Measurements from ENCODE around the gene OSBPL10.

OSBPL10 gene

DNA sequence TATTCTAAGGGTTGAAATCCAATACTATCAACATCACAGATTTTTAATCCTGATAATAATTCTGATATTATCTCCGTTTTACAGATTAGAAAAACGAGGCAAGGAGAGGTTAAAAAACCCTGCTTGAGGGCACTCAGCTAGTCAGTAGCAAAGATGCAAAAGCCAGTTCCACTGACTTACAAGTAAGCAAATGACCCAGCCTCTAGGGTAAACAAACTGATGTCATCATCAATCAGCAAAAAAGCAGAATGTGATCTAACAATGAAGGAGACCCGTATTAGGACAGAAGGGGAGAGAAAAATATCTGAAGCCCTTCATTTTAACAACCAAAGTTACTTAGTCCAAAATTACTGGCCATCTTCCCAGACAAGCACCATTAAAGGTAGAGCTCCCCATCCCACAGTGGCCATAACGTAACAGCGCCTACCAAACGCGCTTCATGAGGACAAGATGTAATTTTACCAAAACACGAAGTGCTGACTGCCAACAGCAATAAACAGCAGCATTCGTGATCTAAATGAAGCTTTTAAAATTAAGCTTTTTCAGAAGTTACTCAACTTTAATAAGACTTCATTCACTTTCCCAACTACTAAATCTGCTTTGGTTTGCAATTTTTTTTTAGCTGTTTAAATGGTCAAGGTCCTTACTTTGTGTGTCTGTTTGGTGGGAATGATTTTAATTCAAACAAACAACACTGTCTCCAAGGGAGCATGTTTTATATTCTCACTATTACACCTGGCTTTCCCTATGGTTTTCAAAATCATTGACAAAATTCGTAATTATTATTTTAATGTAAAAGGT lies 176.6 kb downstream of the OSBPL10 start:
- H3K27me3 ChIP-seq (ENCODE audit: low read depth, low read length), result no peaks in the 10 kb centered on the region
- H3K4me2 ChIP-seq (ENCODE audit: low read length), result no peak overlapping the region
- H3K9me3 ChIP-seq (ENCODE audit: insufficient read depth, low read length), result no peaks in the 10 kb centered on the region
- no peak overlapping the region for H3K27ac ChIP-seq (ENCODE audit: low read length)
- H4K20me1 ChIP-seq (ENCODE audit: insufficient read depth, low read length), result no peaks in the 10 kb centered on the region
- peaks cover 33% of the 10 kb centered on the region for H3K4me1 ChIP-seq (ENCODE audit: low read length)
- no peak for TF ChIP-seq EZH2phosphoT487 (IDR thresholded peaks at IDR 0.05; ENCODE audit: low read depth)
- TF ChIP-seq, protein P1, sequence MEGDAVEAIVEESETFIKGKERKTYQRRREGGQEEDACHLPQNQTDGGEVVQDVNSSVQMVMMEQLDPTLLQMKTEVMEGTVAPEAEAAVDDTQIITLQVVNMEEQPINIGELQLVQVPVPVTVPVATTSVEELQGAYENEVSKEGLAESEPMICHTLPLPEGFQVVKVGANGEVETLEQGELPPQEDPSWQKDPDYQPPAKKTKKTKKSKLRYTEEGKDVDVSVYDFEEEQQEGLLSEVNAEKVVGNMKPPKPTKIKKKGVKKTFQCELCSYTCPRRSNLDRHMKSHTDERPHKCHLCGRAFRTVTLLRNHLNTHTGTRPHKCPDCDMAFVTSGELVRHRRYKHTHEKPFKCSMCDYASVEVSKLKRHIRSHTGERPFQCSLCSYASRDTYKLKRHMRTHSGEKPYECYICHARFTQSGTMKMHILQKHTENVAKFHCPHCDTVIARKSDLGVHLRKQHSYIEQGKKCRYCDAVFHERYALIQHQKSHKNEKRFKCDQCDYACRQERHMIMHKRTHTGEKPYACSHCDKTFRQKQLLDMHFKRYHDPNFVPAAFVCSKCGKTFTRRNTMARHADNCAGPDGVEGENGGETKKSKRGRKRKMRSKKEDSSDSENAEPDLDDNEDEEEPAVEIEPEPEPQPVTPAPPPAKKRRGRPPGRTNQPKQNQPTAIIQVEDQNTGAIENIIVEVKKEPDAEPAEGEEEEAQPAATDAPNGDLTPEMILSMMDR (IDR thresholded peaks at IDR 0.05; ENCODE audit: low read depth, low read length), result no peak
- H3K79me2 ChIP-seq (ENCODE audit: low read length), result peaks cover 7% of the 10 kb centered on the region; the same call in 1 of the 2 replicates
- H3K4me3 ChIP-seq (ENCODE audit: low read length), result no peak overlapping the region
- H3K9ac ChIP-seq (ENCODE audit: low read length), result no peak overlapping the region
- H2AFZ ChIP-seq (ENCODE audit: low read depth, low read length), result no peak overlapping the region
- no peaks in the 10 kb centered on the region for H3K36me3 ChIP-seq (replicated peaks; ENCODE audit: low read depth, low read length)

- no peaks in the 10 kb centered on the region for H3K9me3 ChIP-seq (ENCODE audit: insufficient read depth, low read length)
- no peaks in the 10 kb centered on the region for H3K27me3 ChIP-seq (ENCODE audit: low read depth, low read length)
- peak overlapping the region; percentile 57 for H3K4me2 ChIP-seq (ENCODE audit: low read length)
- H3K27ac ChIP-seq (ENCODE audit: low read length), result peak overlapping the region; percentile 13; the same call in 1 of the 2 replicates
- peaks cover 33% of the 10 kb centered on the region for H3K4me1 ChIP-seq (ENCODE audit: low read length)
- H4K20me1 ChIP-seq (ENCODE audit: insufficient read depth, low read length), result no peaks in the 10 kb centered on the region
- H2AFZ ChIP-seq (ENCODE audit: low read depth, low read length), result no peak overlapping the region
- peaks cover 7% of the 10 kb centered on the region; the same call in 1 of the 2 replicates for H3K79me2 ChIP-seq (ENCODE audit: low read length)
- no peak overlapping the region for H3K4me3 ChIP-seq (ENCODE audit: low read length)
- no peak overlapping the region for H3K9ac ChIP-seq (ENCODE audit: low read length)
- no peaks in the 10 kb centered on the region for H3K36me3 ChIP-seq (replicated peaks; ENCODE audit: low read depth, low read length)
- TF ChIP-seq, protein P1 (IDR thresholded peaks at IDR 0.05; ENCODE audit: low read depth, low read length), result no peak
- no peak for TF ChIP-seq EZH2phosphoT487 (IDR thresholded peaks at IDR 0.05; ENCODE audit: low read depth)
Measured at GRCh38 chr3:31802981-31803740, 177.9 kb downstream of the OSBPL10 start.

- Histone ChIP-seq H3K9me3 (ENCODE audit: insufficient read depth, low read length) (no peaks in the 10 kb centered on the region), H3K27me3 (ENCODE audit: low read depth, low read length) (no peaks in the 10 kb centered on the region), H3K27ac (ENCODE audit: low read length) (no peak overlapping the region), H3K79me2 (ENCODE audit: low read length) (peaks cover 7% of the 10 kb centered on the region; the same call in 1 of the 2 replicates), H4K20me1 (ENCODE audit: insufficient read depth, low read length) (no peaks in the 10 kb centered on the region), H3K4me3 (ENCODE audit: low read length) (no peak overlapping the region), H2AFZ (ENCODE audit: low read depth, low read length) (no peak overlapping the region), H3K36me3 (replicated peaks; ENCODE audit: low read depth, low read length) (peaks cover 3% of the 10 kb centered on the region), H3K4me2 (ENCODE audit: low read length) (no peak overlapping the region), H3K9ac (ENCODE audit: low read length) (no peak overlapping the region), H3K4me1 (ENCODE audit: low read length) (peaks cover 33% of the 10 kb centered on the region)
- TF ChIP-seq EZH2phosphoT487 (IDR thresholded peaks at IDR 0.05; ENCODE audit: low read depth), result no peak
- TF ChIP-seq, protein P1 (IDR thresholded peaks at IDR 0.05; ENCODE audit: low read depth, low read length), result no peak
Measured at GRCh38 chr3:31800436-31800835, 180.6 kb downstream of the OSBPL10 start.

GRCh38 chr3:31798840-31799239 lies 182.2 kb downstream of the OSBPL10 start:
- no peak for TF ChIP-seq EZH2phosphoT487 (IDR thresholded peaks at IDR 0.05; ENCODE audit: low read depth)
- TF ChIP-seq, protein P1 (IDR thresholded peaks at IDR 0.05; ENCODE audit: low read depth, low read length), result no peak
- H3K27me3 ChIP-seq (ENCODE audit: low read depth, low read length), result no peaks in the 10 kb centered on the region
- H3K27ac ChIP-seq (ENCODE audit: low read length), result no peak overlapping the region
- no peak overlapping the region for H3K4me2 ChIP-seq (ENCODE audit: low read length)
- no peak overlapping the region for H3K4me3 ChIP-seq (ENCODE audit: low read length)
- no peak overlapping the region for H2AFZ ChIP-seq (ENCODE audit: low read depth, low read length)
- no peak overlapping the region for H3K9ac ChIP-seq (ENCODE audit: low read length)
- H4K20me1 ChIP-seq (ENCODE audit: insufficient read depth, low read length), result no peaks in the 10 kb centered on the region
- H3K9me3 ChIP-seq (ENCODE audit: insufficient read depth, low read length), result no peaks in the 10 kb centered on the region
- peaks cover 5% of the 10 kb centered on the region; the same call in 1 of the 2 replicates for H3K79me2 ChIP-seq (ENCODE audit: low read length)
- H3K4me1 ChIP-seq (ENCODE audit: low read length), result peaks cover 26% of the 10 kb centered on the region
- H3K36me3 ChIP-seq (replicated peaks; ENCODE audit: low read depth, low read length), result peaks cover 3% of the 10 kb centered on the region
